Stimulated activated CD8-positive, alpha-beta memory T cell treated with anti-CD3 and anti-CD28 coated beads, Interleukin-12 subunit alpha, Interleukin-12 subunit beta, amount 100 ng/mL, for 24 hours (primary cell): ENCODE results near the gene SELENBP1.
A peak's percentile ranks its signal among the peaks of the same experiment; 100 is the strongest.
"Not testable (repeated sequence)": the region's sequence is repeated elsewhere in the genome, so short reads cannot be mapped to it uniquely, and the experiment has no call there.

ENCODE experiments used
- DNase-seq: peaks from one replicate; pipeline ENCODE4 v3.0.0-alpha.2; 2020; ENCODE audit errors: extremely low read depth

The SELENBP1 gene

GRCh38 chr1:151377150-151377884, 4.8 kb upstream of the SELENBP1 start:
- no peak for DNase-seq

- no peak for DNase-seq
These were observed 691 bp upstream of the SELENBP1 start for GRCh38 chr1:151373196-151373595.

GRCh38 chr1:151371370-151372057, 991 bp downstream of the SELENBP1 start:
- no peak for DNase-seq

- no peak for DNase-seq
These were observed 2.1 kb downstream of the SELENBP1 start for GRCh38 chr1:151370211-151370911.

- no peak for DNase-seq
These were observed 2.9 kb downstream of the SELENBP1 start for GRCh38 chr1:151369621-151370048.

GRCh38 chr1:151369302-151369610, 3.2 kb downstream of the SELENBP1 start:
- no peak for DNase-seq

- DNase-seq: no peak
These were observed 3.9 kb downstream of the SELENBP1 start for GRCh38 chr1:151368393-151369301.

- DNase-seq: no peak
These were observed 4.7 kb downstream of the SELENBP1 start for GRCh38 chr1:151367658-151368392.

GRCh38 chr1:151364996-151365395, 7.5 kb downstream of the SELENBP1 start:
- no peak for DNase-seq

GRCh38 chr1:151362308-151363155, 10.0 kb downstream of the SELENBP1 start:
- DNase-seq: no peak

- DNase-seq: no peak
These were observed 10.6 kb downstream of the SELENBP1 start for GRCh38 chr1:151361883-151362282.

- DNase-seq: no peak
These were observed 15.8 kb downstream of the SELENBP1 start for GRCh38 chr1:151356696-151357095.

- no peak for DNase-seq
These were observed 20.3 kb downstream of the SELENBP1 start for GRCh38 chr1:151352021-151352718.

GRCh38 chr1:151350323-151350722, 22.2 kb downstream of the SELENBP1 start:
- DNase-seq: not testable (repeated sequence)

GRCh38 chr1:151347523-151348246, 24.8 kb downstream of the SELENBP1 start:
- DNase-seq: no peak

- DNase-seq: peak; percentile 77
These were observed 25.6 kb downstream of the SELENBP1 start, which contains the start of gene RFX5 for GRCh38 chr1:151346769-151347522. RFX5 (minus strand) TSS chr1:151347252; CDS start chr1:151346320, 932 bp downstream.

- DNase-seq: no peak
These were observed 26.3 kb downstream of the SELENBP1 start for GRCh38 chr1:151346082-151346768.
